HepG2 (cell line): ENCODE data around the gene SNX30. TPM values are rescaled to one million over a fixed set of nuclear protein-coding genes. Genes with fewer than 3 reads are reported as not detected.

Experiments
- AGO2 ChIP-seq: fragments of 200-400 bp; formaldehyde crosslinking; optimal IDR thresholded peaks from 2 replicates; pipeline ENCODE3; 2017; ENCODE audit warnings: mild to moderate bottlenecking, low read depth, low read length, moderate library complexity
- CAMTA2 ChIP-seq: sonication (generic); formaldehyde crosslinking; IDR thresholded peaks from 2 replicates; pipeline ENCODE4 v1.4.0; 2020; ENCODE audit warnings: mild to moderate bottlenecking, missing genetic modification reagents, borderline replicate concordance
- GABPA ChIP-seq, 2 experiments: IDR thresholded peaks; 2 replicates each; pipeline ENCODE4 v1.6.1; 2011 to 2016; ENCODE audit warnings: low read depth in 2 of 2, low read length in 1 of 2, missing biosample characterization in 1 of 2, missing genetic modification characterization in 1 of 2
- GRHL1 ChIP-seq: sonication (generic); formaldehyde crosslinking; conservative IDR thresholded peaks from 2 replicates; pipeline ENCODE4 v1.8.0; 2022; ENCODE audit warnings: missing genetic modification reagents
- POLR2G ChIP-seq: fragments of 200-400 bp; formaldehyde crosslinking; IDR thresholded peaks from 2 replicates; pipeline ENCODE4 v1.6.1; 2018; ENCODE audit warnings: mild to moderate bottlenecking, low read depth, low read length, moderate library complexity
- RBM22 ChIP-seq: fragments of 200-400 bp; formaldehyde crosslinking; optimal IDR thresholded peaks from 2 replicates; pipeline ENCODE3; 2017; ENCODE audit warnings: mild to moderate bottlenecking, low read length, moderate library complexity
- SP1 ChIP-seq, 2 experiments: fragments of 450-650 bp in 1 of 2; sonication (generic) in 1 of 2; formaldehyde crosslinking in 1 of 2; IDR thresholded peaks; 2 replicates each; pipeline versions ENCODE4 v1.4.0 to v1.6.1; 2016 to 2020; ENCODE audit warnings: missing genetic modification reagents in 1 of 2
- SP4 ChIP-seq: sonication (generic); formaldehyde crosslinking; IDR thresholded peaks from 2 replicates; pipeline ENCODE4 v1.8.1; 2023; ENCODE audit warnings: mild to moderate bottlenecking, missing genetic modification reagents
- TAF15 ChIP-seq: fragments of 200-400 bp; formaldehyde crosslinking; IDR thresholded peaks from one replicate; pipeline ENCODE4 v1.6.1; 2018; ENCODE audit warnings: mild to moderate bottlenecking, low read depth, low read length; ENCODE audit not compliant: poor library complexity, severe bottlenecking
- TARDBP ChIP-seq: sonication (generic); formaldehyde crosslinking; IDR thresholded peaks from 2 replicates; pipeline ENCODE4 v1.8.0; 2022; ENCODE audit warnings: mild to moderate bottlenecking, missing genetic modification reagents
- TFDP1 ChIP-seq: IDR thresholded peaks from 2 replicates; pipeline ENCODE4 v1.6.1; 2016; ENCODE audit warnings: missing compliant biosample characterization, missing genetic modification reagents, borderline replicate concordance
- TSC22D2 ChIP-seq: sonication (generic); formaldehyde crosslinking; IDR thresholded peaks from 2 replicates; pipeline ENCODE4 v1.5.1; 2020; ENCODE audit warnings: missing genetic modification reagents, mild to moderate bottlenecking, borderline replicate concordance
- UBTF ChIP-seq: sonication (generic); formaldehyde crosslinking; IDR thresholded peaks from 2 replicates; pipeline ENCODE4 v1.4.0; 2020; ENCODE audit warnings: mild to moderate bottlenecking, missing genetic modification reagents
- ZNF274 ChIP-seq: sonication (generic); formaldehyde crosslinking; IDR thresholded peaks from 2 replicates; pipeline ENCODE4 v1.5.1; 2020; ENCODE audit warnings: mild to moderate bottlenecking, missing genetic modification reagents
- ZNF350 ChIP-seq: sonication (generic); formaldehyde crosslinking; IDR thresholded peaks from 2 replicates; pipeline ENCODE4 v1.4.0; 2020; ENCODE audit warnings: mild to moderate bottlenecking, low read depth, missing genetic modification reagents, borderline replicate concordance
- ZNF362 ChIP-seq: sonication (generic); formaldehyde crosslinking; IDR thresholded peaks from 2 replicates; pipeline ENCODE4 v1.4.0; 2020; ENCODE audit warnings: missing genetic modification reagents, mild to moderate bottlenecking, borderline replicate concordance
- ZNF512 ChIP-seq: sonication (generic); formaldehyde crosslinking; IDR thresholded peaks from 2 replicates; pipeline ENCODE4 v1.4.0; 2020; ENCODE audit warnings: mild to moderate bottlenecking, missing genetic modification reagents
- ZNF567 ChIP-seq: sonication (generic); formaldehyde crosslinking; IDR thresholded peaks from 2 replicates; pipeline ENCODE4 v1.8.1; 2023; ENCODE audit warnings: mild to moderate bottlenecking, missing genetic modification reagents, borderline replicate concordance
- ZNF776 ChIP-seq: sonication (generic); formaldehyde crosslinking; IDR thresholded peaks from 2 replicates; pipeline ENCODE4 v1.4.0; 2020; ENCODE audit warnings: mild to moderate bottlenecking, missing genetic modification reagents
- ZNF878 ChIP-seq: sonication (generic); formaldehyde crosslinking; IDR thresholded peaks from 2 replicates; pipeline ENCODE4 v1.8.1; 2023; ENCODE audit warnings: mild to moderate bottlenecking, missing genetic modification reagents, moderate library complexity
- polyA plus RNA-seq, 8 experiments: library from polyadenylated mRNA; depleted of rRNA in 3 of 8; stranded (reverse) in 7 of 8; unstranded in 1 of 8; fragments of >200 nt; fragmentation: Illumina TruSeq in 4 of 8; extraction: Trizol in 4 of 8; gene quantifications; 2 replicates each; pipeline versions ENCODE4 v1.2.1 to v1.2.3, GENCODE V29; 2011 to 2016; ENCODE audit warnings: low read depth in 4 of 8, missing spikeins in 1 of 8, mixed read lengths in 1 of 8; ENCODE audit not compliant: insufficient read depth in 1 of 8
- total RNA-seq, 5 experiments: library from RNA; depleted of rRNA; stranded (reverse); fragments of >200 nt; fragmentation: Illumina TruSeq; extraction: Trizol; gene quantifications; 2 replicates each; pipeline ENCODE4 v1.2.3, GENCODE V29; 2016; ENCODE audit warnings: low read depth in 1 of 5

Gene SNX30
- total and polyA plus RNA-seq, 2 of the 13 experiments (the other 11 are each of a cell fraction or from before 2014, with no cell fraction given) = 4.4 to 12.4 TPM

GRCh38 chr9:112717661-112718331 lies 32.8 kb upstream of the SNX30 start, which contains the start of gene INIP (continued):
- TF ChIP-seq SP4 (CRISPR knock-in tag) (peak; percentile 95), RBM22 (no peak), AGO2 (peak; percentile 41), TARDBP (CRISPR knock-in tag) (no peak), ZNF776 (CRISPR knock-in tag) (peak; percentile 86), TFDP1 (CRISPR knock-in tag) (peak; percentile 91), UBTF (peak; percentile 47; the same call in 1 of the 2 replicates), SP1 (IDR thresholded peaks at IDR 0.05) (no peak), SP1 (CRISPR knock-in tag; IDR thresholded peaks at IDR 0.05) (peak; percentile 62), ZNF274 (CRISPR knock-in tag) (no peak), TAF15 (peak; percentile 38), GRHL1 (CRISPR knock-in tag) (no peak), ZNF350 (peak; percentile 52; the same call in 1 of the 2 replicates), ZNF567 (CRISPR knock-in tag) (no peak), CAMTA2 (CRISPR knock-in tag) (0 out of 2 replicates have a peak, but pooled peaks have one; percentile 45), TSC22D2 (CRISPR knock-in tag) (no peak), ZNF878 (CRISPR knock-in tag) (no peak), ZNF362 (peak; percentile 84), ZNF512 (no peak), GABPA (IDR thresholded peaks at IDR 0.05; ENCODE audit: low read depth, low read length) (peak; percentile 84), GABPA (CRISPR knock-in tag; IDR thresholded peaks at IDR 0.05; ENCODE audit: low read depth) (peak; percentile 95), POLR2G (peak; percentile 74)
